GM18499 (cell line): ENCODE results near the gene SYTL2.
"Not testable (repeated sequence)": the region's sequence is repeated elsewhere in the genome, so short reads cannot be mapped to it uniquely, and the experiment has no call there.

Experiments
- ATAC-seq: cut with Tn5 transposase; IDR thresholded peaks from one replicate; pipeline ENCODE4 v1.9.1; 2021; ENCODE audit warnings: moderate number of reproducible peaks; ENCODE audit not compliant: insufficient read depth, unreplicated experiment

The SYTL2 gene

DNA sequence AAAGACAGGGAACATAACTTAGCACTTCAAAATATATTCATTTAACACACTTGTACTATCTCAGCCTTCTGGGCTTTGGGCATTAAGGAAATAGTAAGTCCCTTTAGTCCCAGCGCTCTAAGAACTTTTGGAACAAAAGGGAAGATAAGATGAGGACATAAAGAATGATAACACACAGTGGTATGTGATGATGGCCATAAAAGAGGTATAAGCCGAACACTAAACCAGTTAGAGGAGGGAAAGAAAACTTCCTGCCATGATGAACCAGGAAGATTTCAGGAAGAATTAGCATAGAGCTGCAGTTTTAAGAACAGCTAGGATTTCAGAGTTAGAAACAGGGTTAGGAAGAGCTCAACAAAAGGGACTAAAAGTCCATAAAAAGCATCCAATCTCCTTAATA, 11.8 kb downstream of the SYTL2 start:
- no peak for ATAC-seq

DNA sequence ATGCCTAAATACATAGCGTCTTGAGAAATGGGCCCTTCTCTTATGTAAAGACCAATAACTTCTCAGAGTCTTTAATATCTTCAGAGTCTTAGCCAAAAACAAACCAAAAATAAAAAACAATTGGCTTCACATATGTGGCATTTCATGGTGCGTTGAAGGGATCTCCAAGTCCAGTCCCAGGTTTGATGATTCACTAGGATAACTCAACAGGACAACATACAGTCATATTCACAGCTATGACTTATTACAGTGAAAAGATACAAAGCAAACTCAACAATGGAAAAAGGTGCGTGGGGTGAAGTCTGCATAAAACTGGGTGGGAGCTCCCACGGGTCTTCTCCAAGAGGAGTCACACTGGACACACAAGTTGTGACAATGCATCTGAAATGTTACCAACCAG, 12.6 kb downstream of the SYTL2 start:
- no peak for ATAC-seq

DNA sequence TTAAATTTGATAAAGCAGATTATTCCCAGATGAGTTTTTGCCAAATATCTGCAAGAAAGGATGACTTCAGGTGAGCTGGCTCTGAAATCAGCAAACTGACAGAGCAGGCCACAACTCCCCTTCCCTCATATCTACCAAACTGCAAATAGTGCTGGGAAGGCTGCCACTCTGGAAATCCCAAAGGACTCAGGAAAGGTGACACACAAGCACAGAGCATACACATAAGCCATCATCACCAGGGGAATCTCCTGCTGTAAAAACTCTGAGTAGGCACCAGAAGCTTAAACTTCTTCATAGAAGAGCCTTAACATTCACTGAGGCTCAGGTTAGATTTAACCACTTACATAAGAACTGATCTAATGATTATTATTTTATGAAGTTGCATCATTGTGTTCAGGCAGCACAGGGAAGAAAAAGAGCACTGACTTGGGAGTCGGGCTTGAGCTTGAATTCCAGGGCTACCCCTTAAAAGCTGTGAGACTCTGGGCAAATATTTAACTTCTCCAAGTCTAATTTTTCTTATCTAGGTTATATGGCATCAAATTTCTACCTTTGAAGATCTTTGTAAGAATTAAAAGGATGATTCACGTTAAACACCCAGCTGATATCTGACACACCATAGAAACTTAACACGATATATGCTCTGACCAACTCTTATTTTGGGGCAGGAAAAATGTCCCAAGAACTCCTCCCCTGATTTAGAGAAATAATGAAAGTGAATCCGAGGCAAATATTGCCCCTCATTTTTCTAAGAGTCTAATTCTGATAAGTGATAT, 15.0 kb downstream of the SYTL2 start:
- ATAC-seq, result no peak

DNA sequence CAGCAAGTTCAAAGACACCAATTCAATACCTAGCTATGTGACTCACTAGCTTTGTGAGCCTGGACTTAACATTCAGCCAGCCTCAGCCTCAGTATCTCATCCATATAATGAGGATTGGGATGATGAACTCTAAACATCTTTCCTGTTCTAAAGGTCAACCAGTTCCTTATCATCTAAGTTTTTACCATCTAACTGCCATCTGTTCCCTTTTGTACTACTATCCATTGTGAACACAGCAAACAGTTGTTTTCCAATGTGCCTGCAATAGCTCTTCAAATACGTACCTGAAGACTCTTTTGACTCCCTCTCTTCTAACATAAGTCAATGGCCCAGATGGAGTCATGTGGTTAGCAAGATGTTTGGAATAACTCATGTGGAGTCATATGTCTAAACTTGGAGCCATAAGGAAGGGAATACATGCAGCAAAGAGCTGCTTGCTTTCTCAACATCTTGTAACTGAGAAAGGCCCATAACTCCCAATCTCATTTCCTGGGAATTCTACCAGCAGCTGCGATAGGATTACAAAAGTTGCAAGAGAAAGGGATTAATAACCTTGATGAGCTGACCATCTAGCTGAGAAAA, 19.4 kb downstream of the SYTL2 start:
- ATAC-seq, result no peak

DNA sequence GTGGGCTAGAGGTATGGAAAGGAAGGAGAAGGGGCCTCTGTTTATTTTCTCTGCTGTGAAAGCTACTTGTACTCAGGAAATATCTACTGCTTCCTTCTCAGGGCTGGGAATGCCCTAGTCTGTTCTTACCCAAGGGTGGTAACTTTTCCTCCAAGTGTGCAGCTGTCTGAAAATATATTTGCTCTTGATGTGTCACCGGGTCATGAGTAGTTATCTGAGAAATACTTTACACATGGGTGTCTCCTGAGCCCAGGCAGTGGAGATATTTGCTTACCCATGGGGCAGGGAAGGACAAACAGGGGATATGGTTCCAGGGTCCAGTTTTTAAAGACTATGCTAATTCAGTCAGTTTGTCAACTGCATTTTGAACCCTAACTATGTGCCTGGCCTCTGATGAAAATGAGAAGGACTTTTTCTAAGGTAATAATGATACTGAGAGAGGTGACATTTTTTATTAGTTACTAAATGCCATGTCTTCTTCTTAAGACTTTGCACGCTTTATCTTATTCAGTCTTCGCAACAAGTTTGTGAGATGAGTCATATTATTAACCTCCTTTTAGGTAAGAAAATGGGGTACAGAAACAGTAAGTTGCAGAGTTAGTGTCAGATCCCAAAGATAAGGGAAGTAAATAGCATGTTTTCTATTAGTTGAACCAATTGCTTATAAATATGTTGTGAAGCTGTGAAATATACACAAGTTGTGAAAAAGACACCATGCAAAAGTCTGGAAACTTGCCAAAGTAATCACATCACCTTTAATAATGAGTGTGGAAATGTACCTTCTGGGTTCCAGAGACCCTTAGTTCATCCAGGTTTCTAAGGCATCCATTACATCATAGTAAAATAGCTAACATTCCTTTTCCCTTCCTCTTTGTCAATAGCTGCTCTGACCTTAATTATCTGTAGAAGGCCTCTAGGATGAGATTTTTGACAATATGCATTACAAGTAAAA, 22.9 kb downstream of the SYTL2 start:
- no peak for ATAC-seq

DNA sequence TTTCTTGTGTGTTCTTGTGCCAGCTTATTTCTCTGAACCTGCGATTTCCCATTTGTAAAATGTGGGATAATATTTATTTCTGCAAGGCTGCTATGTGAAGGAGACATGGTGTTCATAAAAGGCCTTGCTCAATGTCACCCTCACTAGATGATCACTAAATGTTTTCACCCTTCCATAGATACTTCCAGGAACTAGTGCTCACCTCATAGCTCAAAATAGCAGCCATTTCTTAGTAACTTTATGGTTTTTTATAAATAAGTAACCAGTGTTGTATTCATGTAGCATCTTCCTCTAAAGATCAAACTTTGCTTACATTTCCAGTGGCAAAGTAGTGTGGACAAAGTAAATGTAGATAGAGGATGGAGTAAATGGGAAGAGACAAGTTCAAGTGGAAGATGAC, 23.8 kb downstream of the SYTL2 start:
- ATAC-seq, result no peak

DNA sequence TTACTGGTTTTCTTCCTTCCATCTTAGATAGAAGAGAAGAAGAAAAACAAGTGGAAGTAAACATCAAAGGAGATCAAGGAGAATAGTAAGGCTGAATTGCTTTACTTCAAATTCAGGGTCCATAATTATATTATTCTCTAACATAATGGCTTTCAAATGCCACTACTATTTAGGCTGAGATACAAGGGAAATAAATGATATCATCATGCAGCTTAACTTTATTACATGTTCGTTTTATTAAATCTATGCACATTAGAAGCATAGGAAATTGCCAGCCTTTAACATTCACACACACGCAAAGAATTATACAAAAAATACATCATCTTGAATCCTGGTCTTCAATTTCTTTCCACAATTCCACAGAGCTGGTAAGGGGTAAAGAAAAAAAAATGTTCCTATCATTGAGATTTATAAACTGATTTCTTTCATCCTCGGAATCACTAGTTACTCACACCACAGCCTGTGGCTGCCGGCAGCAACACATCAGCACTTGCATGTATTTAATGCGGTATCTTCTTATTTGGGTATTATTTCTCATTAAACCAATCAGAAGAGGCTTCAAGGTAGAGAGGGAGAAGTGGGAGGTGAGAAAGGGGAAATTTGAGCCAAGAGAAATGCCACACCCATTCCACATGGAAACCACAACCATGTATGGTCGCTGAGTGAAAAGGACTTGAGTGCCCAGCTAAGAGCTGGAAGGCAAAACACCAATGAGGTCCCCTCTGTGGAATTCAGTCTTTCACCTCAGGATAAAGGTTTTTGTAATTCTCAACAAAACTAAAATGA, 26.3 kb downstream of the SYTL2 start:
- no peak for ATAC-seq

DNA sequence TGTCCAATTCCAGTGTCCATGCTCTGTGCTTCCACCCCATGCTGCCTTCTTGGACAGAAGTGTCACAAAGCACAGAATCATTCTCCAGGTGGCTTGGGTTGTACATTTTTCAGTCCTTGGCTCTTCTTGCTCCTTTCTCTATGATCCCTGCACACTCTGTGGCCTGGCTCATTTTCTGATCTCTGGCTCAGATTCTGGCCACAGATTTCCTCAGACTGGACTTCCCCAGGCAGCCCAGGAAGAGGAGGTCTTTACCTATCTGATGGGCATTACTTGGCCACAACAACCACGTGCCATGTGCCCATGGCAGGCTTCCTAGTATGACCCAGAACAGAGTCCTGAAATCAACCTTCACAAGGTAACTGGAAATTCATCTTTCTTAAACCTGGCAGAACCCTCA, 27.2 kb downstream of the SYTL2 start:
- ATAC-seq, result no peak

DNA sequence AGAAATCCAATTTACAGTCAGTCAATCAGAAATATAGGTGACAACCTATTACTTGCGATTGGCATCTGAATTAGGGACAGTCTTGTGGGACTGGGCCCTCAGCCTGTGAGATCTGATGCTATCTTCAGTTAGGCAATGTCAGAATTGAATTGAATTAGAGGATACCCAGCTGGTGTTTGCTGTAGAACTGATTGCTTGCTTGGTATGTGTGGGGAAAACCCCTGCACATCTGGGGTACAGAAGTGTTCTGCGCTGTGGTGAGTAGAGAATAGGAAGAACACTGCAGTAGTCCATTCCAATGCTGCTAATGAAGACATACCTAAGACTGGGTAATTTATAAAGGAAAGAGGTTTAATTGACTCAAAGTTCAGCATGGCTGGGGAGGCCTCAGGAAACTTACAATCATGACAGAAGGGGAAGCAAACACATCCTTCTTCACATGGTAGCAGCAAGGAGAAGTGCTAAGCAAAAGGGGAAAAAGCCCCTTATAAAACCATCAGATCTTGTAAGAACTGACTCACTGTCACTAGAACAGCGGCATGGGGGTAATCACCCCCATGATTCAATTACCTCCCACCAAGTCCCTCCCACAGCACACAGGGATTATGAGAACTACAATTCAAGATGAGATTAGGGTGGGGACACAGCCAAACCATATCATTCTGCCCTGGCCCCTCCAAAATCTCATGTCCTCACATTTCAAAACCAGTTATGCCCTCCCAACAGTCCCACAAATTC, 30.0 kb downstream of the SYTL2 start:
- ATAC-seq, result not testable (repeated sequence)

DNA sequence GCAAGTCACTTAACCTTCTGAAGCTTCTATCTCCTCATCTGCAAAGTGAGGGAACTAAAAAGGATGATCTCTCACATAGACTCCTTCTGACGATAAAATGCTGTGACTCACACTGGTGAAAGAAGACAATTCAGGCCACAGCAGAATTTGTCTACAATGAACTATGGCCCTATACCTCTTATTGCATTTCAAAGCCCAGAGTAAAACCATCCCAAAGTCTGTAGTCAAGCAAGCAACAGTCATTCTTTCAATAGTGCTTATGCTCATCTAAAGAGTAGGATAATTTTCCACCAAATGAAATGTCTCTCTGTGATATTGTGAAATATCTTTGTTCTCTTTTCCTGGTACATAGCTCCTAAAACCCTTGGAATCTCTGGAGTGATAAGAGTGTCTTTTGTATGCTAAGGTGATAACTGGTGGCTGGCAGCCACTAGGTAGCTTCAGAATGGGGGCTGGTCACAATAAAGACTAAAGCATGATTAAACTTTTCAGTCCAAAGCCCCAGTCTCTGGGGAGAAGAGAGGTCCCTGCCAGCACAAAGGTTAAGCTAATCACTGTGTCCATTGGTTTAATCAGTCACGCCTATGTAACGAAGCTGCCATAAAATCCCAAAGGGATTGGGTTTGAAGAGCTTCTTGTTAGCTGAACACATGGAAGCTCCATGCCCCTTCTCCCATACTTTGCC, 30.8 kb downstream of the SYTL2 start:
- no peak for ATAC-seq

DNA sequence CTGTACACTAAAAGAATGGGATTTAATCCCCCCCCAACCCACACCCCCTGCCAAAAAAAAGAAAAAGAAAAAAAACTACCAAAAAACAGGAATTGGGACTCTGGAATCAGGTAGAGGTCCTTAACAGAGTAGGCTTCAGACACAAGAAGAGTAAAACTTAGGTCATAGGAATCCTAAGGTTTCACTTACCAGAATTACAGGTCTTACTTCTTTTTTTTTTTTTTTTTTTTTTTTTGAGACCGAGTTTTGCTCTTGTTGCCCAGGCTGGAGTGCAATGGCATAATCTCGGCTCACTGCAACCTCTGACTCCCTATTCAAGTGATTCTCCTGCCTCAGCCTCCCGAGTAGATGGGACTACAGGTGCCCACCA, 33.4 kb downstream of the SYTL2 start:
- not testable (repeated sequence) for ATAC-seq

DNA sequence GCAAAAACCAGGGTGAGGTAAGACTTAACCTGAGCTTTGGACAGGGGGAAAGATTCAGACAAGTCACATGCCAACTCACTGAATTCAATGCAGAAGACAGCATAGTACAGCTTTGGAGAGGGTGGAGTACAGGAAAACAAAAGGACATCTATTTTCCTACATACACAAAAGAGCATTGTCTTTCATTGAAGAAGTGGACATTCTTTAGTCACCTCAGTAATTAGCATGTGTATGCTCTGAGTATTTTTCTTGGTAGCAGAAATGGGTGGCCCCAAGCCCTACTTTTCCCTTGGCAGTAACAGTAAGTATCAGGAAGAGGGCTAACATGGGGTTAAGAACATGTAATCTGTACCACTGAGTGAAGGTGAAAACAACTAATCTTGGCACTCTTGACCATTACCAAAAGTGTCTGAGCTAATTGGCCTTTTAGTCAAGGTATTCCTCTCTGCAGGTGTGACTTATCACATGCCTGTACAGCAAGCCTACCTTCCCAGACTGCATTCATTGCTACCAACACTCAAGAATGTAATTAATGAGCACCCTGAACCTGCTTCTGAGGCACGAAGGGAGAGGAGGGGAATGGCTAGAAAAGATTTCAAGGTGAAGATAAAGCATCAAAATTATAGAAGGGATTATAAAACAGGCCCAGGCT, 33.9 kb downstream of the SYTL2 start:
- ATAC-seq, result no peak

DNA sequence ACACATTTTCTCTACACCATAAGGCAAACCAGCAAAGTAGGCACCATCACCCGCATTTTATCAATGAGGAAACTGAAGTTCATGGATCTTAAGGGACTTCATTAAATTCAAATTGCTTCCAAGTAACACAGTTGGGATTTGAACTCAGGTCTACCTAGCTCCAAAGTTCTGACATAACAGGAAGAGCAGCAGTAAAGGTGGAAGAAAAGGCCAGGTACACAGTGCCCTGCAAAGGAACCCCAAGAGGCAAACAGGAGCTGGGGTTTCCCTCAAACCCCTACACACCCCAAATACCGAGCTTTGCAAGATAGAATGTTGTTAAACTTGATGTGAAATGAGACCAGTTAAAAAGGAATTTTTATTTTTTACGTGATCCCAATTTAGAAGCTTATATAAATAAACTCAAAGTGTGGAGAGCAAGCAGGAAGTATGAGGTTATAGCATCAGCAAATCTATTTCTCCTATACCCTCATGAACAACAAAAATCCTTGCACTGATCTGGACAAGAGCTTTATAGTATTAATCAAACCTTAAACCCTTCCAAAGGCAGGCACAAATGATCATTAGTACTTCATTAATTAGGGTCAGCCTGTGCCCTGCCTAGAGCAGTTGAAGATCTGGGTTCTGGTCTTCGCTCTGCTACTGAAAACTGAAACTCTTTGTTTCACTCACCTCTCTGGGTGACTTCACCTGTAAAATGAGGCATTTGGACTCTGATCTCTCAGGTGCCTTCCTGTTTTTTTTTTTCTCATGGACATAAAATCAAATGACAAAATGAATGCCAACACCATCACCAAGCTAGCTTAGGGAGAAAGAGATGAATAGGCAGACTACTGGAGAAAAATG, 36.5 kb downstream of the SYTL2 start:
- ATAC-seq, result no peak

DNA sequence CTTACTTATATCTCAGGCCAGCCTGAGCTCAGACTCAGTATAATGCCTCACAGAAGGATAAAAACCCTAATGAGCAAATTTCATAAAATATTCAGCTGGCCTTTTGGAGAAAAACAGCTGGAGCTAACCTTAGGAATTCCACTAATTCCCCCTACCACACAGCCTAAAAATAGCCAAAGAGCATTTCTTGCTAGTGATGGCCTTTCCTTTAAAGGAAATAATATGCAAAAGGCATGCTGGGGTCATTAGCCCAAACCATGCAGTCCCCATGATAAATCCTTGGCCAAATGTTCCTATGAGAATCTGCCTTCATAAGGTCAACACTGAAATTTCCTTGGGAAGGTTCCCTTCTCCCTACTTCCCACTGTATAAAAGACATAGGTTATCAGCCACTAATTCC, 38.2 kb downstream of the SYTL2 start:
- ATAC-seq, result no peak

DNA sequence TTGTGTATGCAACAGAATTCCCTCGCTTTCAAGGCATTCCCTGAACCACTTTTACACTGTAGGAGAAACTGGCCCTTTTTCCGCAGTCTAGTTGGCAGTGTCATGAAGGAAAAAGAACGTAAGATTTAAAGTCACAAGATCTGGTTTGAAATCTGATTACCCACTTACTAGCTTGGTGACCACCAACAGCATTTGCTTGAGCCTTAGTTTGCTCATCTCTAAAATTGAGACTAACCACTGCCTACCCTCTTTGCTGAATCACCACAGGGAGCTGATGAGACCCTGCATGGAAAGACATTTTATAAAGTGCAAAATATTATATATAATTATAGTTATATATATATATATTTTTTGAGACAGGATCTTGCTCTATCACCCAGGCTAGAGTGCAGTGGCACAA, 39.4 kb downstream of the SYTL2 start:
- ATAC-seq, result no peak

DNA sequence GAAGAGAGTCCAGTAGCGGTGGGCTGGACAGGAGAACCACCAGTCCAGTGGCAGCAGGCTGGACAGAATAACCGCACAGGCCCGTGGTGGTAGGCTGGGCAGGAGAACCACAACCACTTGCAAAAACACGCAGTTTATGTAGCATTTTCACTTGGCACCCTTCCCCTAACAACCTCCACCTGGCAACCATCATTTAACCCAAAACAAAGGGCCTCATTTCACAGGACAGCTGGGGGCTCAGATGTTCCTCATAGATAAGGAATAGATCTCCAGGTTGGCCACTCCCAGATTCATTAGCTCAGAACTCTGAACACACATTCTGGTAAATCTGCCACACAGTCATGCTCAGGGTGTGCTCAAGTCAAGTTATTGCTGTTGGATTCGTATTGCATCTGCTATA, 41.2 kb downstream of the SYTL2 start:
- ATAC-seq, result no peak

DNA sequence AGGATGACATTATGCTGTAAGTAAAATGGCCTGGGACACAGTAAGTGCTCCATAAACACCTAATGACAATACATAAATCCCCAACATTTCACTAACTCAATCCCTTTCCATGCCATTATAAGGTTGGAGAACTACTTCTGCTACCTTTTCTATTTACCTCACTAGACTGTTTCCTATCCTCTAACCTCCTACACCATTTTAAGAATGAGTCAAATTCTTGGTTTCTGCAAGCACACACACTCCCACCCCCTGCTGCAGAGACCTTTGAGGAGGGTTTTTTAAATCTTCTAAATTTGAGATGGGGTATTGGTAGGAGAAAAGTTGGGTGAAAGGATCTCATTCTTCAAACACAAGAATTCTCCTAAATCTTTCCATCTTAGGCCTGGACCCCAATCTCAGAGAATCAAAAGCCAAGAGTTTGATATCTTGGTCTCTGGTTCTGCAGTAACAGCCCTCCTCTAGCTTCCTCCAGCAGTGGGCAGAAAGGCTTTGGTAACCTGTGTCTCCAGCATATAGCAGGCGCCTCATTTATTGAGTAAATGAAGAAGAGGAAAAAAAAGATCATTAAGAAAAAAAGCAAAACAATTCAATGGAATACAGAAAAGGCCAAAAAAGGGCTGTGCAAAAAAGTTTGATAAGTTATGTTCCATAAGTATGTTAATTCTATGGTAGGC, 42.3 kb downstream of the SYTL2 start:
- no peak for ATAC-seq
